ENCODE measurements around the gene GRIN1. TPM values are rescaled to one million over a fixed set of nuclear protein-coding genes. Genes with fewer than 3 reads are reported as not detected.

The GRIN1 gene
- total RNA-seq: not detected in 2 replicates

DNA sequence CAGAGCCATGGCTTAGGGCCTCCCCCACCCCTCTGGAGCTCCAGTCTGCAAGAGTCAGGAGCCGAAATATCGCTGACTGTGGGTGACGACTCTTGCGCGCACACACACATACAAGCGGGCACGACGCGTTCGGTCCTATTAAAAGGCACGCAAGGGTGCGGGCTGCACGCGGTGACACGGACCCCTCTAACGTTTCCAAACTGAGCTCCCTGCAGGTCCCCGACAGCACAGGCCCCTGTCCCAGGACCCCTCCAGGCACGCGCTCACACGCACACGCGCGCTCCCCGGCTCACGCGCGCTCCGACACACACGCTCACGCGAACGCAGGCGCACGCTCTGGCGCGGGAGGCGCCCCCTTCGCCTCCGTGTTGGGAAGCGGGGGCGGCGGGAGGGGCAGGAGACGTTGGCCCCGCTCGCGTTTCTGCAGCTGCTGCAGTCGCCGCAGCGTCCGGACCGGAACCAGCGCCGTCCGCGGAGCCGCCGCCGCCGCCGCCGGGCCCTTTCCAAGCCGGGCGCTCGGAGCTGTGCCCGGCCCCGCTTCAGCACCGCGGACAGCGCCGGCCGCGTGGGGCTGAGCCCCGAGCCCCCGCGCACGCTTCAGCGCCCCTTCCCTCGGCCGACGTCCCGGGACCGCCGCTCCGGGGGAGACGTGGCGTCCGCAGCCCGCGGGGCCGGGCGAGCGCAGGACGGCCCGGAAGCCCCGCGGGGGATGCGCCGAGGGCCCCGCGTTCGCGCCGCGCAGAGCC, at the start of gene GRIN1:
Gene GRIN1, plus strand, starts transcription at position 433 of the 746 bp plus-strand sequence. CDS start 333 bp downstream, outside the sequence.
- H3K4me3 ChIP-seq (ENCODE audit: low read depth, low read length): no peak within 1 kb of the TSS
- no peak for DNase-seq (ENCODE audit: low read depth)
- TF ChIP-seq, protein P1, sequence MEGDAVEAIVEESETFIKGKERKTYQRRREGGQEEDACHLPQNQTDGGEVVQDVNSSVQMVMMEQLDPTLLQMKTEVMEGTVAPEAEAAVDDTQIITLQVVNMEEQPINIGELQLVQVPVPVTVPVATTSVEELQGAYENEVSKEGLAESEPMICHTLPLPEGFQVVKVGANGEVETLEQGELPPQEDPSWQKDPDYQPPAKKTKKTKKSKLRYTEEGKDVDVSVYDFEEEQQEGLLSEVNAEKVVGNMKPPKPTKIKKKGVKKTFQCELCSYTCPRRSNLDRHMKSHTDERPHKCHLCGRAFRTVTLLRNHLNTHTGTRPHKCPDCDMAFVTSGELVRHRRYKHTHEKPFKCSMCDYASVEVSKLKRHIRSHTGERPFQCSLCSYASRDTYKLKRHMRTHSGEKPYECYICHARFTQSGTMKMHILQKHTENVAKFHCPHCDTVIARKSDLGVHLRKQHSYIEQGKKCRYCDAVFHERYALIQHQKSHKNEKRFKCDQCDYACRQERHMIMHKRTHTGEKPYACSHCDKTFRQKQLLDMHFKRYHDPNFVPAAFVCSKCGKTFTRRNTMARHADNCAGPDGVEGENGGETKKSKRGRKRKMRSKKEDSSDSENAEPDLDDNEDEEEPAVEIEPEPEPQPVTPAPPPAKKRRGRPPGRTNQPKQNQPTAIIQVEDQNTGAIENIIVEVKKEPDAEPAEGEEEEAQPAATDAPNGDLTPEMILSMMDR (conservative IDR thresholded peaks at IDR 0.05; ENCODE audit: low read depth, low read length): no peak

DNA sequence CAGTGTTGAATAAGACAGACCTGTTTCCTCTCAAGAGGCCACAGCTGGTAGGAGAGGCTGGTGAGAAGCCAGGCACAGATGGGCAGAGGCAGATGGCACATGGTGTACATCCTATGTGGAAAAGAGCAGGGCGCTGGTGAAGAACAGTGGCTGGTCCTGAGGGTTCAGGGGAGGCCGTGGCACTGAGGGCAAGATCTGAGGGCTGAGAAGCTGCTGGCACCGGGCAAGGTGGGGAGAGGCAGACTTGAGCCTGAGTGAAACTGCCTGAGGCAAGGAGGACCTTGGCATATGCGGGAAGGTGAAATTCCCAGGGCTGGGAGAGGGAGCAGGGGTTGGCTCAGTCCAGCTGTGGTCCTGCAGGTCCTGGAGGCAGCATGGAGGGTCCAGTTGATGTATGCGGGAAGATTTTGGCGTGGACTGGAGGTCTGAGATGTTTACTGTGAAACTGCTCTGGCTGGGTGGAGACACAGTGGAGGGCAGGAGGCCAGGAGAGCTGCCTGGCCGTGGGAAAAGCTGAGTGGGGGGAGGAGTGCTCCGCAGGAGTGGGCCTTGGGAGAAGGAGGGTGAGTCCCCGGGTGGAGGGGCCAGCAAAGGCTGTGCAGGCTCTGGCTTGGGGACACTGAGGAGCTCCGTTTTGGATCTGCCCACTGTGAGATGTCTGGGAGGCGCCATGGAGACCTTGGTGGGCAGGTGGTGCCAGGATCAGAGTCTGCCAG, 49.6 kb upstream of the GRIN1 start:
- no peak overlapping the region for H3K4me3 ChIP-seq (ENCODE audit: low read depth, low read length)
- TF ChIP-seq, protein P1 (conservative IDR thresholded peaks at IDR 0.05; ENCODE audit: low read depth, low read length): no peak
- no peak for DNase-seq (ENCODE audit: low read depth)

DNA sequence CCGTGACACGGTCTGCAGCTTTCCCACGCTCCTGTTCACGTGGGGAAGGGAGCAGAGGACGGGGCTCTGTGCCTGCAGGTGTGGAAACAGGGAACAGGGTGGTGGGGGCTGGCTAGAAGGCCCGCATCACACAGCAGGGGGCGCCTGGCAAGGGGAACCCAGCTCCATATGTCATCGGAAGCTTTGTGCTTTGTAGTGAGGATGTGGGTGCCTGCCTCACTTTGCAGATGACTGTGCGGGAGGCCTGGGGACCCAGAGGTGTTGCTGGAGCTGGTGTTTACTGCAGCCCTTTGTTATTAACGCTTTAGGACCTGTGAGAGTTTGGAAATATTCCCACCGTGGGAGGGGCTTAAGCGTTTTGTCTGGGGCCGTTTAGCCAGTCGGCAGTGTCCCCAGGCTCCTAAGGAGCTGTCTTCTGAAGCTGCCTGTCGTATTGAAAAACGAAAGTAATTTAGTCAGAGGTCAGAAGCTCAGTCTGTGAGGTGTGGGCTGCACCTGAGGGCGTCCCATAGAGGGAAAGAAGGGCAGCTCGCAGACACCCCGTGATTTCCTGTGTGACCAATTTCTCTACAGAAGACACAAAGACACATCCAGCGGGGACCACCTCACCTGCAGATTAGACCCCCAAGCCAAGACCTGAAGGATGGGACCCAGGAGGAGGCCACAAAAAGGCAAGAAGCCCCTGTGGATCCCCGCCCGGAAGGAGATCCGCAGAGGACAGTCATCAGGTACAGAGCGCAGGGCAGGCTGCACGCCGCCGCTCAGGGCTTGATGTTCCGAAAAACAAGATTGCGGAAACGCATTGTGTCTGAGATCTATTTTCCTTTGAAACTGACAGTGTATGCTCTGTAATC, 43.1 kb upstream of the GRIN1 start:
- no peak for DNase-seq (ENCODE audit: low read depth)
- no peak overlapping the region for H3K4me3 ChIP-seq (ENCODE audit: low read depth, low read length)
- TF ChIP-seq, protein P1 (conservative IDR thresholded peaks at IDR 0.05; ENCODE audit: low read depth, low read length): no peak

DNA sequence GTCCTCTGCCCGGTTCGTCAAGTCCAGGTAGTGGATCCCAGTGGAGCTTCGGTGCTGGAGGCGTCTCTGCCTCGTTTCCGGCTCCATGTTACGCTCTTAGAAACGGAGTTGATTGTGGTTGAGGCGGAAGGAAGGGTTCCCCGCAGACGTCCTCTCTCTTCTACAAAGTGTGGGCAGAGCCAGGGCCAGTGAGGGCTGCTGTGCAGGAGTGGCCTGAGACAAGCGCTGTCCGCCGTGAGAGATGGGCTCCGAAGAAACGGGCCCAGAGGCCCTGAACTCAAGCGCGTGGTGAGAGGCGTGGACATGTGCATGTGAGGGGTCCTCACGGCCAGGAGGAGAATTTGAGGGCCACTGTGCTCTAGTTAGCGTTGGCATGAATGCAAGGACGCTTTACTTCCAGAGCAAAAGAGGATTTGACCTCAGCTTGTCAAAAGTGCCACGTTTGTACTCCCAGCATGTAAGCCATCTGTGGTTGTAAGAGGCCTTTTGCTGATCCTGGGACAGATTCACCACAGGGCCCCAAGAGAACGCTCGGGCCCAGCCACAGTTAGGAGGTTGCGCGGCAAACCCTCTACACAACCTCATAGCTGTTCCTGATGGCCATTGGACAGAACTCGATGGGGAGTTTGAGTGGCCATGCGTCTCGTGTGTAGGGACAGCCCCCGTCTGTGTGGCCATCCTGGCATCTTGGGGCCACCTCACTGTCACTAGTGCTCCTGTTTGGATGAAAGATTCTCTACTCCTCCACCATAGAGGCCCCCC, 42.0 kb upstream of the GRIN1 start:
- DNase-seq (ENCODE audit: low read depth): no peak
- TF ChIP-seq, protein P1 (conservative IDR thresholded peaks at IDR 0.05; ENCODE audit: low read depth, low read length): no peak
- no peak overlapping the region for H3K4me3 ChIP-seq (ENCODE audit: low read depth, low read length)

DNA sequence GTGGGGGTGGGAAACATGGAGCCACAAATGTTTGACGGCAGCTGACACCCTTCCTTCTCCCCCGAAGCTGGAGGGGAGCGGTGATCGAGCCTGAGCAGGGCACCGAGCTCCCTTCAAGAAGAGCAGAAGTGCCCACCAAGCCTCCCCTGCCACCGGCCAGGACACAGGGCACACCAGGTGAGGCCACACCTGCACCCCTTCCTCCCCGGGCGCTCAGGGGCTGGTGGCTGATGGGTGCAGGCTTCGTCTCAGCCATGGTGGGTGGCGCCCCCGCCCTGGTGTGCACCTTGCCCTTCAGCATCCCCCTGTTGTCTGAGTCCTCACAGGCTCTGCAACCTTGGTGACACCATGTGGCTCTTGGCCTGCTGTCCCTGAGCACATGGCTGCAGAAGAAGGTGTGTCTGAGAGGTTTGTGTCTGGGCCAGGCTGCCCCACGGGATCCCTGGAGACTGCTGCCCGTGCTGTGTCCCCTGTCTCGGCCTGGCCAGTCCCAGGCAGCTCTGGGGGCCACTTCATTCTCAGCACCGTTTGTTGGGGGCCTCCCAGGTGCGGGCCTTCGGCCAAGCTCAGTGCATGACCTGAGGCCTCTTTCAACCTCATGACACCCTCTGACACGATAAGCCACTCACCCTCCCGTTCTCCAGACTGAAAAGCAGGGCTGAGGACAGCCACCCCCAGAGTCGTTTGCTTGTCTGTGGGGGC, 41.0 kb upstream of the GRIN1 start:
- TF ChIP-seq, protein P1 (conservative IDR thresholded peaks at IDR 0.05; ENCODE audit: low read depth, low read length): no peak
- H3K4me3 ChIP-seq (ENCODE audit: low read depth, low read length): no peak overlapping the region

DNA sequence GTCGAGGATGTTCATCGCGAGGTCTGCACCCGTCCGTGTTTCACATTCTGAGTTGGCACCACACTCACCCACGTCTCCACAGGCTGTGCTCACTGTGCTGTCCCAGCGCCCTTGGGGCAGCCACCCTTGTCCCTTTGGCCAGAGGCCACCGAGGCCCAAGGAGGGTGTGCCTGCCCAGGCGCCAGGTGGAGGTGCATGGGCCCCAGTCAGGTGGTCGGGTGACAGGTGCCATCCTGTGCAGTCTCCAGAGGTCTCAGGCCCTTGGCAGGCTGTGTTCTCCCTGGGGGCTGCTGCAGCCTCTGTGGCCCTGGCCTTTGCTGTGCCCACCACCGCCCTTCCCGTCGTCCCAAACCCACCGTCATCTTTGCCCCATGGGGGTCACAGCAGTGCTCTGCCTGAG, 39.7 kb upstream of the GRIN1 start:
- no peak for DNase-seq (ENCODE audit: low read depth)
- TF ChIP-seq, protein P1 (conservative IDR thresholded peaks at IDR 0.05; ENCODE audit: low read depth, low read length): no peak
- H3K4me3 ChIP-seq (ENCODE audit: low read depth, low read length): no peak overlapping the region

More for the DNA sequence above, 41.0 kb upstream of the GRIN1 start:
- no peak for DNase-seq (ENCODE audit: low read depth)
